ENCODE measurements around the gene SOCS3.

DNA sequence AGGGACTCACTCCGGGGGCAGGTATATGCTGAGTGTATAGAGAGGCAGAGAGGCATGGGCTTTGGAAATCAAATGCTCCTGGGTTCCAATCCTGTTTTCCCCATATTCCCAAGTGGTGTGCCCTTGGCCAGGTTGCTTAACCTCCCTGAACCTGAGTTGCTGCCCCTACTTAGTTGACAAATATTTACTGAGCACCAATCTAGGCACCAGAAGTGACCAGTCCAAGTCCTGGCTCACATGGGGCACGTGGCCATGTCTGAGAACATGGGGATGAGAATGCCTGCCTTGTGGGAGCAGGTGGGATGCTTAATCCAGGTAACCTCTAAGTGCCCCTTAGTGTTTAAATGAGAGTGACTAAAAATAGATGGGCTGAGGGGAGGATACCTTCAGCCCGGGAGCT is 4.2 kb downstream of the SOCS3 start:
- TF ChIP-seq, protein P1, sequence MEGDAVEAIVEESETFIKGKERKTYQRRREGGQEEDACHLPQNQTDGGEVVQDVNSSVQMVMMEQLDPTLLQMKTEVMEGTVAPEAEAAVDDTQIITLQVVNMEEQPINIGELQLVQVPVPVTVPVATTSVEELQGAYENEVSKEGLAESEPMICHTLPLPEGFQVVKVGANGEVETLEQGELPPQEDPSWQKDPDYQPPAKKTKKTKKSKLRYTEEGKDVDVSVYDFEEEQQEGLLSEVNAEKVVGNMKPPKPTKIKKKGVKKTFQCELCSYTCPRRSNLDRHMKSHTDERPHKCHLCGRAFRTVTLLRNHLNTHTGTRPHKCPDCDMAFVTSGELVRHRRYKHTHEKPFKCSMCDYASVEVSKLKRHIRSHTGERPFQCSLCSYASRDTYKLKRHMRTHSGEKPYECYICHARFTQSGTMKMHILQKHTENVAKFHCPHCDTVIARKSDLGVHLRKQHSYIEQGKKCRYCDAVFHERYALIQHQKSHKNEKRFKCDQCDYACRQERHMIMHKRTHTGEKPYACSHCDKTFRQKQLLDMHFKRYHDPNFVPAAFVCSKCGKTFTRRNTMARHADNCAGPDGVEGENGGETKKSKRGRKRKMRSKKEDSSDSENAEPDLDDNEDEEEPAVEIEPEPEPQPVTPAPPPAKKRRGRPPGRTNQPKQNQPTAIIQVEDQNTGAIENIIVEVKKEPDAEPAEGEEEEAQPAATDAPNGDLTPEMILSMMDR (IDR thresholded peaks at IDR 0.05), result no peak
- no peak for TF ChIP-seq ZFX (IDR thresholded peaks at IDR 0.05; ENCODE audit: borderline replicate concordance)
